Measurements from ENCODE around the gene GZMM.

Gene GZMM

DNA sequence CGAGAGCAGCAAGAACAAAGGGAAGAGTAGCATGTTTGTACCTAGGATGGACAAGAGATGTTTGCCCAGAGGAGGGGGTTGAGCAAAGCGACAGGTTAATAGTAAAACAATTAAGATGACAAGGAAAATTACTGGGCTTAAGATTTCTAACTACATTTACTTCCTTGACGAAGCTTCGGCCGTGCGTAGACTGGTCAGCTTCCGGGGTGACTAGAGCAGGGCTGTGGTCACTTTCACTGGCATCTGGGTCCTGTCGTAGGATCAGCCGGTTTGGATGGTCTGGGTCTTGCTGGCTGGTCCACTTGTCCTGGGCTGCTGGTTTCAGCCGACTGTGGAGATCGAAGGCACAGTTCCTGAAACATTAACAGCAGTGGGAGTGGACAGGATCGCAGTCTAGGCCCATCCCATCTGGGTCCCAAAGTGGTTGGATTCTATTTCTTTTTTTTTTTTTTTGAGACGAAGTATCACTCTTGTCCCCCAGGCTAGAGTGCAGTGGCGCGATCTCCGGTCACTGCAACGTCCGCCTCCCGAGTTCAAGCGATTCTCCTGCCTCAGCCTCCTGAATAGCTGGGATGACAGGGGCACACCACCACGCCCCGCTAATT lies 23.5 kb downstream of the GZMM start:
- DNase-seq, result no peak

DNA sequence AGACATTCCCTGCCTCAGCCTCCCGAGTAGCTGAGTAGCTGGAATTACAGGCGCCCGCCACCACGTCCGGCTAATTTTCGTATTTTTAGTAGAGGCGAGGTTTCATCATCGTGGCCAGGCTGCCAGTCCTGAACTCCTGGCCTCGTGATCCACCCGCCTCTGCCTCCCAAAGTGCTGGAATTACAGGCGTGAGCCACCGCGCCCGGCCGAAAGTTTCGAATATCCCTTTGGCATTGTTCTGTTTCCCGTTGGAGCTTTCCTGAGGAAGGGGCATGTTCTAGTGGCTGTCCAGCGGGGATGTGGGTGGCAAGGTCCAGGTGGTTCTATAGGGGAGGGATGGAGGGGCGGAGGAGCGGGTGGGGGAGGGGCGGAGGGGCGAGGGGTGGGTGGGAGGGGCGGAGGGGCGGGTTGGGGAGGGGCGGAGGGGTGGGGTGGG lies 26.4 kb downstream of the GZMM start:
- no peak for DNase-seq

DNA sequence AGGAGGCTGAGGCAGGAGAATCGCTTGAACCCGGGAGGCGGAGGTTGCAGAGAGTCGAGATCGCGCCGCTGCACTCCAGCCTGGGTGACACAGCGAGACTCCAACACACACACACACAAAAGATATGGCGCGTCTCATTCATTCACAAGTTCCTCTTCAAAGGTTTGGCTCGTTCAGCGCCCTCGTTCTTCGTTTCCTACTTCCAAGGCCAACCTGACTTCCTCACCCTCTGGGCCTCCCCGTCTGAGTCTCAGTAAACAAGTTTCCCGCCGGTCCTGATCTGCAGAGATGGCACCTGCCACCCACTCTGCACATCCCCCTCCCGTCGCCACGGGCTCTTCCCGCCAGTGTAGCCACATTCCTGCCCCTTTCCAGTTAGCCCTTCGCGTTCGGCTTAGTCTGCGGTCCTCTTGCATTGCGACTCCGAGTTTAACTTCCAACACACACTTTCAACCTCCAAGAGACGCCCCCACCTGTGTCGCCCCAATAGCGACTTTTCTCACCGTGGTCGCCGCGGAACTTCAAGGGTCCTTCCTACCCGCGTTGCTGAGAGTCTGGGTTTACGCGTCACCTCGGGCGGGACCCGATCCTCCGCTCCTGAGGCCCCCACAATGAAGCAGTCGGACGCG lies 27.2 kb downstream of the GZMM start:
- peak; percentile 62 for DNase-seq

DNA sequence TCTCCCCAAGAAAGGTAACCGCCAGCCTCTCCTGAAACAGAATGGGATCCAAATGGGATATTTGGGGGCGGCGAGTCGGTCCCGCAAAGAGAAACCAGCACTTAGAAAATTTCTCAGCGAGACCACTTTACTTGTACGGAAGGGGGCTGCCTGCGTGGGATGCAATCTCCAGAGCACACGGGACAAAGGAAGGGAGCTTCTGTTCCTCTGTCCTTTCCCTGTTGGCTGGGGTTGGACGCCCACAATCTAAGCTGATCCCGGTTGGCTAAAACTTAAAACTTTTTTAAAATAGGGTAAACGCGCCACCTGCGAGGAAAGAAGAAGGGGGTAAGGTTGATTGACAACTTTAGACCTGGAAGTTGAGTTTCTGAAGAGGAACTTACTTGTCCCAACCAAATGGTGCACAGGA lies 27.7 kb downstream of the GZMM start:
- peak; percentile 13 for DNase-seq

DNA sequence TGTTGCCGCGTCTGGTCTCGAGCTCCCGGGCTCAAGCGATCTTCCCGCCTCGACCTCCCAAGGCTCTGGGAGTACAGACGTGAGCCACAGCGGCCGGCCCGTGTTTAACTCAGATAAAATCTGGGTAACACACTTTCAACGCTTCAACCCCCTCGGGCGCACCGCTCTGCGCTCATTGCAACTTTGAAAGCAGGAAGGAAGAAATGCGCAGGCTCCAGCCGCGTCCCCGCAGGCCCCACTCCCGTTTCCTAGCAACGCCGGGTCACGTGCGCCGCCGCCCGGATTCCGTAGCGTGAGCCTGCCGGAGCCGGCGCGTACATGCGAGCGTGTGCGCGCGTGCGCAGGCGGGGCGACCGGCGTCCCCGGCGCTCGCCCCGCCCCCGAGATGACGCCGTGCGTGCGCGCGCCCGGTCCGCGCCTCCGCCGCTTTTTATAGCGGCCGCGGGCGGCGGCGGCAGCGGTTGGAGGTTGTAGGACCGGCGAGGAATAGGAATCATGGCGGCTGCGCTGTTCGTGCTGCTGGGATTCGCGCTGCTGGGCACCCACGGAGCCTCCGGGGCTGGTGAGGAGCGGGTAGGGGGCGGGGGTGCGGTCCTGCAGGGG lies 28.4 kb downstream of the GZMM start, which contains the start of gene BSG:
TSS of gene BSG (plus strand) at position 457 of the 603 bp plus-strand sequence. CDS start at position 496, 39 bp downstream.
- DNase-seq, result peak; percentile 98

DNA sequence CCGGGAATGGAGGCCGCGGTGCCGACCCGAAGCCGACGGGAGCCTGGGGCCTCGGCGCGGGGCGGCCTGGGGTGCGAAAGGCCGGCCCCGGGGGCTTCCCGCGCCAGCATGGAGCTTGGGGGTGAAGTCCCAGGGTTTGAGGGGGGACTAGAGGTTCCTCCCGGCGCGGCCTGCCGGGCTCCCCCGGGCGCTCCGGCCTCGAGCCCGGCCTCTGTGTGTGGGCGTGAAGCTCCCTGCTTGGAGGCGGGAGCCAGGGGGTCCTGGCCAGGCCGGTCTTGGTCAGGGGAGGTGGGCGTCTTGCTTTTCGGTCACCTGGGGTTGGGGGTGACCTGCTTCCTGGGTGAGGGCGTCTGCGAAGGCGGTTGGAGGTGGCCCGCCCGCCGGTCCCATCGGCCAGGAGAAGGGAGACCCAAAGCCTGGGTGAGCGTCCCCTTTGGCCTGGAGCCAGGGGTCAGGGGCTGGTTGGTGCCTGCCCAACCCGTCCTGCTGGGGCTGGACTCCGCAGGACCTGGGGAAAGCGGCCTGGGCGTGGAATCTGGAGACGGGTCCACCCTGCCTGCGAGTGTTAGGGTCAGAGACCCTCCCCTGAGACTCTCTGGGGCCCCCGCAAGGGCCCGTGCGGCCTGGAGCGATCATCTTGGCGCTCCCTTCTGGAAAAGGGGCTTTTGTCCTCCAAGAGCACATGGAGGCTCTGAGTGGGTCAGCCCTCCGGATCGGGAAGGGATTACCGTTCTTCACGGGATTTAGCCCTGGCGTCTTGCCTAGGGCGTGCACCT lies 29.1 kb downstream of the GZMM start:
- no peak for DNase-seq

DNA sequence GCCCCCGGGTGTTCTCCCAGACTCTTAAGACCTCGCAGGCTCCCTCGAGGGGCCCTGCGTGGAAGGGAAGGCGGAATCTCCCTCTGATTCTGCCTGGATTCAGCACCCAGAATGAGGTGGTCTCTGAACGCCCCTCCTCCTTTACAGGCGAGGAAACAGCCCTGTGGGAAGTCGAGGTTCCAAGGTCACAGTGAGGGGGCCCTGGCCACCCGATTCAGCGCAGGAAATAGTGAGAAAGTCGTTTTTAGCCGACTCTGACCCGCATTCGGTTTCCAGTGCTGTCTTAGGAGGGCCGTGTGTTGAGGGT lies 29.6 kb downstream of the GZMM start:
- DNase-seq, result no peak

DNA sequence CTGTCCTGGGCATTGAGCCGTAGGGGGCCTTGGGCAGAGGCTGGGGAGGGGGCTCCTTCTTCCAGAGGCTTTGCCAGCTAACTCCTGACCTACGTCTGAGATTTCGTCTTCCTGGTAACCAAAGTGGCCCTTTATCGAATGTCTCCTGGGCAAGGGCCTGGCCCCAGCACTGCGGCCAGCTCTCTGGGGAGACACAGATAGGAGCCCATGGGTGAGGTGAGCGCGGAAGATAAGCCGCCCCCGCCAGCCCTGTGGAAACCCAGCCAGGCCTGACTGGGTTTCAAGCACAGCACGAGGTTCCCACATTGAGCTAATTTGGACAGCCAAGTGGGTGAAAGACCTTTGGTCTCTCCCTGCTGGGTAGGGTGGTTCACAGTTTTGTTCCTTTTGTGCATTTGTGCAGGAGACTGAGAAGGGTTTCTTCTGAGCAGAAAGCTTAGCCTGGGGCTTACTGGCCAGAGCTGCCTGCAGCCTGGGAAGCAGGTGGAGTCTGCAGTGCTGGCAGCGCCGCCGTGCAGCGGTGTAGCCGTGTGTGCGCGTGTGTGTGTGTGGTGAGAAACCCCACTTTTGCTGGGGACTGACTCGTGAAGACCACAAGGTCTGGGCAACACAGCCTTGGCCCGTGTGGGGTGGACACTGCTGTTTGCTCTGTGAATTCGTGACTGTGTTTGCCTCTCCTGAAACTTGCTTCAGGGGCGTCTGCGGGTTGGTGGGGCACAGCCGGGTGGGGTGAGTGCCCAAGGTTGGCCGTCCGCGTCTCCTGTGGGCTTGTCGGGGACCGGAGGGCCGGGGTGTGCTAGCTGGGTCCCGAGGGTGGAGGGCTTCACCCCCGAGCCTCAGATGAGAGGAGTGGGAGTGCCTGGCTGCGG lies 31.0 kb downstream of the GZMM start:
- DNase-seq, result no peak

DNA sequence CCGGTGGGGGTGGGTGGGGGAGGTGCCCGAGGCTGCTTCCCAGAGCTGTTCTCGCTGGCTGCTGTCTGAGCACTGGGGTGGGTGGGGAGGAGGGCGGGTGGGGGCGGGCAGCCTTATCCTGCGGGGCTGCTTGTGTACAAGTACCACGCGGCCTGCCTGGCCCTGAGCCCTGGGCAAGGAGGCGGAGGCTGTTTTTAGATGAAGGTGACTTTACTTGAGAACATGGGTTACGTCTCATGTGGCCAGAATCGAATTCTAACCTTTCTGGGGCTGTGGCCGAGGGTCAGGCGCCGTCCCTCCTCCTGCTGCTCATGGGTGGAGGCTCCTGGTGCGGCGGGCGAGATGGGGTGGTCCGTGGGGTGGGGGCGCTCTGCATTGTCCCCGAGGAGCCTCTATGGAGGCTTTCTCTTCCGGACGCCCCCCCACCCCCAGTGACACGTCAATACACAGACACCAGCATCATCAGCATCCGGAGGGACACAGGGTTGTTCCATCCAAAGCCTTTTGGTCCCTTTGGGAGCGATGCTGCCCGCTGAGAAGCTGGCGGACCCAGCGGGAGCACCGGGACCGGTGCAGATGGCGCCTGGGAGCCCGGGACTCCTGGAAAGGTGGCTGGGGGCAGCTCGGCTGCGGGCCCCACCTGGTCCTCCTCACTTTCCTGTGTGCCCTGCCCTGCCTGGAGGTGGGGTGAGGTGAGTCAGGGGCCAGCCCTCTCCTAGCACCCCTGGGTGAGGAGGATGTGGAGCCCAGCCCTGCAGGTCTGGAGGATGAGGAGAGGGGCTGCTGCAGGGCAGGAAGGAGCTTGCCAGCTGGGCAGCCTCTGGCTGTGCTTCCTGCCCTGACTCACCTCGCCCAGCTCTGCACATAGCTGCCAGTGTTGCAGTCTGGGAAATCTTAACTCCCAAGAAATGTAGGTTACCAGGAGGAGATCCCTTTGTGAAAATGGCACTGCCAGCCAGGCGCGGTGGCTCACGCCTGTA lies 32.0 kb downstream of the GZMM start:
- DNase-seq, result no peak

DNA sequence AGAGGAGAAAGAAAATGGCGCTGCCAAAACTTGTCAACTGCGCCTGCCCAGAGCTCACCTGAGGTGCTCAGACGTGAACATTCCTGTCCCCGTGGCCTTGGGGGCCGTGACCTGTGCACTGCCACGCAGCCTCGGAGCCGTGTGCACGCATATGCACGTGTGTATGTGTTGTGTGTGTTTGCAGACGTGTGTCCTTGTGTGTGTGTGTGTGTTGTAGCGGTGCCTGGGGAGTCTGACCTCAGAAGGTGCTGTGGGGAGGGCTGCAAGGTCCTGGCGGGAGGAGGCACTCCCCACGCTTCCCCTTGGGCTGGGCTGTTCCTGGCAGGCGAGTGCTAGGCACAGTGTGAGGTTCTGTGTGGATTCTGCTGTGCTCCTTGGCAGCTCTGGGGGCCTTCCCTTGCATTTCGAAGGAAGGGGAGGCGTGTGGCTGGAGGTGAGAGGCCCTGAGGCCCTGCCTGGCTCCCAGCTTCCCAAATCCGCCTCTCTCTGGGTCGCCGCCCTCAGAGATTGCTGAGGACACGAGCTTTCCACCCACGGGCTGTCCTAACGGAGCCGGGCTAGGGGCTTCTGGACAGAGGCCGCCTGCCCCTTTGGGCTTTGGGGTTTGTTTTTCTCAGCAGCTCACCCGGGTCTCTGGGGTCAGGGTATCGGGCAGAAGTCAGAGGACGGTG lies 33.0 kb downstream of the GZMM start:
- no peak for DNase-seq

DNA sequence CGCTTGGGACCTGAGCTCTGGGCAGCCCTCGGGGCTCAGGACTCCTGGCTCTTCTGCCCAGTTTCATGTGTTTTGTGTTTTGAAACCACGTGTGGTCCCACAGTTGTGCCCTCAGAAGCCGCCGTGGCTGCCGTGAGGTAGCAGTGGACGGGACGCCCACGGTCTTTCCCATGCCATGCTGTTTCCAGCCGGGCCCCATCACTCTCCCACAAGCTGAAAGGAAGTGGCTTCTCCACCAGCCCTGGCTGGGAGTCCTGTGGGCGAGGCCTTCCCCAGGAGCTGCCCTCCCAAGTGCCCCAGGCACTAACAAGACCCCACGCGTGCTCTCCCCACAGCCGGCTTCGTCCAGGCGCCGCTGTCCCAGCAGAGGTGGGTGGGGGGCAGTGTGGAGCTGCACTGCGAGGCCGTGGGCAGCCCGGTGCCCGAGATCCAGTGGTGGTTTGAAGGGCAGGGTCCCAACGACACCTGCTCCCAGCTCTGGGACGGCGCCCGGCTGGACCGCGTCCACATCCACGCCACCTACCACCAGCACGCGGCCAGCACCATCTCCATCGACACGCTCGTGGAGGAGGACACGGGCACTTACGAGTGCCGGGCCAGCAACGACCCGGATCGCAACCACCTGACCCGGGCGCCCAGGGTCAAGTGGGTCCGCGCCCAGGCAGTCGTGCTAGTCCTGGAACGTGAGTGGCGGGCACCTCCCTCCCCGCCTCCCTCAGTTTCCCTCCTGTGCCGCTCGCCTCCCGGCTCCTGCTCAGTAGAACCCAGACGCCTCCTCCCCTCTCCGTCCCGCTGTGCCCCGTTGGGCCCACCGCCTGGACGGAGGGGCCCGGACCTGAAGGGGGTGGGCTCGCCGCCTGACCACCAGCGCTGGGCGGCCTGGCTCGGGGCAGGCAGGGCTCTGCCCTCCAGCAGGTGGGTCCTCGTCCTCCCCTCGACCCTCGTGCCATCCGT lies 33.9 kb downstream of the GZMM start:
- DNase-seq, result no peak

DNA sequence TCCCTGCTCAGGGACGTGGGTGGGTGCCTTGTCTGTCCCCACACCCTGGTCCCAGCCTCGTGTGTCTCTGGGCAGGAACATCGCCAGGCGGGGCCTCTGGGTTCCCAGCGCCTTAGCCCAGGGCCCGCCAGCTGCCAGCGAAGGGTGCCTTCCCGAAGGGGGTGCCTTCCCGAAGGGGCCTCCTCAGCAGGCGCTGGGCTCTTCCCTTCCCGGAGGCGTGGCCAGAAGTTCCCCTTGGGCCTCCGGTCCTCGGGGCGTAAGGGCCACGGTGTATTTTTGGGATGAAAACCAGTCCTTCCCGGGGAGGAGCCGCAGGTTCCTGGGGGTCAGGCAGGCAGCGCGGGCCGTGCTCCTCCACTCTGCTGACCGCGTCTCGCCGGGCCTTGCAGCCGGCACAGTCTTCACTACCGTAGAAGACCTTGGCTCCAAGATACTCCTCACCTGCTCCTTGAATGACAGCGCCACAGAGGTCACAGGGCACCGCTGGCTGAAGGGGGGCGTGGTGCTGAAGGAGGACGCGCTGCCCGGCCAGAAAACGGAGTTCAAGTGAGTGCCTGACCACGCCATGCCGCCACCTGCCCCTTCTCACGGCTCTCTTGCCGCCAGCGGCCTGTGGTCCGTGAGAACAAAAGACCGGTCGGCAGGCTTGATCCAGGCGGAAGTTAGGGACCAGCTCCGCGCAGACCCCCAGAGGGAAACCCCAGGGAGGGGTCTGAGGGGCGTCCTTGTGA lies 35.4 kb downstream of the GZMM start:
- no peak for DNase-seq

DNA sequence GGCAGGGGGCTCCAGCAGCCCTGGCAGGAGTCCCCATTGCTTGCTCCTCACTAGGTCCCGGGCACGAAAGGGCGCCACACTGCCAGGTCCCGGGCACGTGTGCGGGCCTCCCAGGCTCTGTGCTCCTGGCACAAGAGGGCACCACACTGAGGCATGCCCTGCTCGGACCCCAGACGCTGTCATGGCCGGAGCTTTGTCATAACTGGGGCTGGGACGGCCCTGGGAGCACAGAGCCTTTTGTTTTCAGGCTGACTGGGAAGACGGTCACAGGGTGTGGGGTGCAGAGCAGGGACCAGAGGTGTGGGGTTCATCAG lies 35.9 kb downstream of the GZMM start:
- no peak for DNase-seq

DNA sequence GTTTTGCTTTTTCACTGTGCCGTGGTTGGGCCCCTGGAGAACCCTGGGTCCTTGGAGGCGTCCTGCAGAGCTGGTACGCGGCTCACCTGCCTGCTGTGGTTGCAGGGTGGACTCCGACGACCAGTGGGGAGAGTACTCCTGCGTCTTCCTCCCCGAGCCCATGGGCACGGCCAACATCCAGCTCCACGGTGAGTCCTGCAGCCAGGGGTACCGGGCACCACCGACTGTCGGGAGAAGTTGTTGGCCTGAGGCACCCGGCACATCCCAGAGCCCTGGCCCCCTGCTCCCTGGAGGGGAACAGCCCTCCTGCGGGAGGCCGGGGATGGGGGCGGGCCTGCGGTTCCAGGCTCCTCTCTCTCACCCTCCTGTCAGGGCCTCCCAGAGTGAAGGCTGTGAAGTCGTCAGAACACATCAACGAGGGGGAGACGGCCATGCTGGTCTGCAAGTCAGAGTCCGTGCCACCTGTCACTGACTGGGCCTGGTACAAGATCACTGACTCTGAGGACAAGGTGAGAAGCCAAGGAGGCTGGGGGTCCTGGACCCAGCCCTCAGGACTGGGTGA lies 36.5 kb downstream of the GZMM start:
- no peak for DNase-seq

DNA sequence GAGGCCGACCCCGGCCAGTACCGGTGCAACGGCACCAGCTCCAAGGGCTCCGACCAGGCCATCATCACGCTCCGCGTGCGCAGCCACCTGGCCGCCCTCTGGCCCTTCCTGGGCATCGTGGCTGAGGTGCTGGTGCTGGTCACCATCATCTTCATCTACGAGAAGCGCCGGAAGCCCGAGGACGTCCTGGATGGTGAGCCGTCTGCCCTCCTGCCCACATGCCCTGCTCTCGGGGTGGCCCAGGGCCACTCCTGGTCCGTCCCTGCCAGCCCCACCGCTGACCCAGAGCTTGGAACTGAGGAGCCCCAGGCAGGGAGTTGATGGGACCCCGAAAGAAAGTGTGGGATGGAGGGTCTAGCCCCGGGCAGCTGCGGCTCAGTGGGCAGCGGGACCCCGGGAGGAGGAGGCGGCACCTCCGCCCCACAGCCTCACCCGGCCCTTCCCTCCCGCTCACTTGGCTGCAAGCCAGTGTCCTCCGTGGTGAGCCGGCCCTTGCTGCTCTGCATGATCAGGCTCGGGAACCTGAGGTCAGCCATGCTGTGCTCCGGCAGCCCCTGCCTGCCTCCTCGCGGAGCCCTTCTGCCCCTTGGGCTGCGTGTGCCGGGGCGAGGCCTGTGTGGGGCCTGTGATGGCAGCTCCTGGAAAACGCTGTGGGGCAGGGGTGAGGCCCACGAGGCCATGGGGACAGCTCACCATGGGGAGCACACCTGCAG lies 37.7 kb downstream of the GZMM start:
- no peak for DNase-seq

DNA sequence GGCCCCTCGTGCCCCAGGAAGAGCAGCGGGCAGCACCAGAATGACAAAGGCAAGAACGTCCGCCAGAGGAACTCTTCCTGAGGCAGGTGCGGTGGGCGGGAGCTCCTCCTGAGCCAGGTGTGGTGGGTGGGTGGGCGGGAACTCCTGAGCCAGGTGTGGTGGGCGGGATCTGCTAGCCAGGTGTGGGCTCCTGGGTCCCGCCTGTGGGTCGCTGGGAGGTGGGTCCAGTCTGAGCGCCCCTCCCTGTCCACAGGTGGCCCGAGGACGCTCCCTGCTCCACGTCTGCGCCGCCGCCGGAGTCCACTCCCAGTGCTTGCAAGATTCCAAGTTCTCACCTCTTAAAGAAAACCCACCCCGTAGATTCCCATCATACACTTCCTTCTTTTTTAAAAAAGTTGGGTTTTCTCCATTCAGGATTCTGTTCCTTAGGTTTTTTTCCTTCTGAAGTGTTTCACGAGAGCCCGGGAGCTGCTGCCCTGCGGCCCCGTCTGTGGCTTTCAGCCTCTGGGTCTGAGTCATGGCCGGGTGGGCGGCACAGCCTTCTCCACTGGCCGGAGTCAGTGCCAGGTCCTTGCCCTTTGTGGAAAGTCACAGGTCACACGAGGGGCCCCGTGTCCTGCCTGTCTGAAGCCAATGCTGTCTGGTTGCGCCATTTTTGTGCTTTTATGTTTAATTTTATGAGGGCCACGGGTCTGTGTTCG lies 38.8 kb downstream of the GZMM start:
- no peak for DNase-seq

DNA sequence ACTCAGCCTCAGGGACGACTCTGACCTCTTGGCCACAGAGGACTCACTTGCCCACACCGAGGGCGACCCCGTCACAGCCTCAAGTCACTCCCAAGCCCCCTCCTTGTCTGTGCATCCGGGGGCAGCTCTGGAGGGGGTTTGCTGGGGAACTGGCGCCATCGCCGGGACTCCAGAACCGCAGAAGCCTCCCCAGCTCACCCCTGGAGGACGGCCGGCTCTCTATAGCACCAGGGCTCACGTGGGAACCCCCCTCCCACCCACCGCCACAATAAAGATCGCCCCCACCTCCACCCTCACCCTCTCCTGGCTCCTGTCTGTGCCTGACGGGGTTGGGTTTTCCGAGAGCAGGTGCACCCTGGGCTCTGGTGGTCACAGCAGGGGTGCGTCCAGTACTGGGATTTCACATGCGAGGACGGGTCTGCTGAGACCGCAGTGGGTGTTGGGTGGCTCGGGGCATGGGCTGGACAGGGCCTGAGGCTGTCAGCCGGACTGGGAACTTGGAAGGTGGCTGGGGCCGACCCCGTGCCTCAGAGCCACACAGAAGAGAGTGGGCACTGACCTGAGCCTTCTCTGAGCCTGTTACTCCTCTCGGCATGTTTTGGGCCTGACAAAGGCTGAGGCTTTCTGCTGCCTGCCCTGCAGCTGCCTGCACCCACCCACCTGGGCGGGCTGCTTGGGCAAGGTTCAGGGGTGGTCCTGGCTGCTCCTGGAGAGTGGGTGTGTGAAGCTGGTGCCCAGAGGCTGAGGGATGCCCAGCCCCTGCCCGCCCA lies 39.5 kb downstream of the GZMM start:
- DNase-seq, result no peak
